ENCODE measurements around the gene KCNF1.

DNA sequence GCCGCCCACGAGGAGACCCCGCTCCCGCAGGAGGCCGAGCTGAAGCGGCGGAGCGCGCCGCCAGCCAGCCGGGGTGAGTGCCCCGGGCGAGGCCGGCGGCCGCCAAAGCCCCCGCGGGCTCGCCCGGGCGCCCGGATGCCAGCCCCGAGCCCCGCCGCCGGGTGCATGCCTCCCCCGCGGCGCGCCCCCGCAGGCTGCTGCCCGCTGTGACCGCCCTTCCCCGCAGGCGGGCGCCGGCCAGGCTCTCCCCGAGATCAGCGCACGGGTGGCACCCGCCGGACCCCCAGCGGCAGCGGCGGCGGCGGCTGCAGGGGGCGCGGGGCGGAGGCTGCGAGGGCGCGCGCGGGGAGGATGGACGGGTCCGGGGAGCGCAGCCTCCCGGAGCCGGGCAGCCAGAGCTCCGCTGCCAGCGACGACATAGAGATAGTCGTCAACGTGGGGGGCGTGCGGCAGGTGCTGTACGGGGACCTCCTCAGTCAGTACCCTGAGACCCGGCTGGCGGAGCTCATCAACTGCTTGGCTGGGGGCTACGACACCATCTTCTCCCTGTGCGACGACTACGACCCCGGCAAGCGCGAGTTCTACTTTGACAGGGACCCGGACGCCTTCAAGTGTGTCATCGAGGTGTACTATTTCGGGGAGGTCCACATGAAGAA lies 470 bp downstream of the KCNF1 start:
- TF ChIP-seq, protein P1, sequence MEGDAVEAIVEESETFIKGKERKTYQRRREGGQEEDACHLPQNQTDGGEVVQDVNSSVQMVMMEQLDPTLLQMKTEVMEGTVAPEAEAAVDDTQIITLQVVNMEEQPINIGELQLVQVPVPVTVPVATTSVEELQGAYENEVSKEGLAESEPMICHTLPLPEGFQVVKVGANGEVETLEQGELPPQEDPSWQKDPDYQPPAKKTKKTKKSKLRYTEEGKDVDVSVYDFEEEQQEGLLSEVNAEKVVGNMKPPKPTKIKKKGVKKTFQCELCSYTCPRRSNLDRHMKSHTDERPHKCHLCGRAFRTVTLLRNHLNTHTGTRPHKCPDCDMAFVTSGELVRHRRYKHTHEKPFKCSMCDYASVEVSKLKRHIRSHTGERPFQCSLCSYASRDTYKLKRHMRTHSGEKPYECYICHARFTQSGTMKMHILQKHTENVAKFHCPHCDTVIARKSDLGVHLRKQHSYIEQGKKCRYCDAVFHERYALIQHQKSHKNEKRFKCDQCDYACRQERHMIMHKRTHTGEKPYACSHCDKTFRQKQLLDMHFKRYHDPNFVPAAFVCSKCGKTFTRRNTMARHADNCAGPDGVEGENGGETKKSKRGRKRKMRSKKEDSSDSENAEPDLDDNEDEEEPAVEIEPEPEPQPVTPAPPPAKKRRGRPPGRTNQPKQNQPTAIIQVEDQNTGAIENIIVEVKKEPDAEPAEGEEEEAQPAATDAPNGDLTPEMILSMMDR (IDR thresholded peaks at IDR 0.05; ENCODE audit: low read depth, low read length, poor library complexity, severe bottlenecking): no peak
- no peak for TF ChIP-seq EZH2phosphoT487 (IDR thresholded peaks at IDR 0.05; ENCODE audit: borderline replicate concordance, low read length)
